Coronary artery (tissue), 2 donors: Measurements from ENCODE around the gene ASB13.

Source experiments
- DNase-seq: peaks from one replicate; pipeline ENCODE4 v3.0.0-alpha.2; 2017; ENCODE audit warnings: low spot score
- H3K27ac ChIP-seq, 2 donors: fragments of 200-600 bp; sonication (generic); one replicate each; pipeline ENCODE4 v1.5.1; 2016 to 2019
- H3K4me3 ChIP-seq: fragments of 200-600 bp; sonication (generic); 2 replicates; pipeline ENCODE4 v1.5.1; 2016; ENCODE audit warnings: mild to moderate bottlenecking, moderate library complexity
- CTCF ChIP-seq: fragments of 200-600 bp; sonication (generic); IDR thresholded peaks from one replicate; pipeline ENCODE4 v1.5.1; 2019; ENCODE audit warnings: antibody characterized with exemption

Gene ASB13

GRCh38 chr10:5600908-5601307 lies 65.5 kb downstream of the ASB13 start:
- Histone ChIP-seq H3K27ac (peak overlapping the region; percentile 76 to 84), H3K4me3 (no peak overlapping the region)
- no peak for DNase-seq
- TF ChIP-seq CTCF: no peak

GRCh38 chr10:5599613-5600520 lies 66.5 kb downstream of the ASB13 start:
- no peak overlapping the region for H3K4me3 ChIP-seq
- peak overlapping the region; percentile 76 to 84 for H3K27ac ChIP-seq
- no peak for DNase-seq
- no peak for TF ChIP-seq CTCF

GRCh38 chr10:5598085-5598690 lies 68.2 kb downstream of the ASB13 start:
- H3K27ac ChIP-seq: peak overlapping the region in 1 of 2 donors; percentile 46
- TF ChIP-seq CTCF: no peak
- no peak overlapping the region for H3K4me3 ChIP-seq
- no peak for DNase-seq

- peak overlapping the region in 1 of 2 donors; percentile 10 for H3K27ac ChIP-seq
- H3K4me3 ChIP-seq: no peak overlapping the region
- no peak for DNase-seq
- TF ChIP-seq CTCF: no peak
These were observed 69.6 kb downstream of the ASB13 start for GRCh38 chr10:5596611-5597341.

GRCh38 chr10:5595994-5596471 lies 70.4 kb downstream of the ASB13 start:
- Histone ChIP-seq H3K4me3 (no peak overlapping the region), H3K27ac (peak overlapping the region in 1 of 2 donors; percentile 10)
- no peak for DNase-seq
- TF ChIP-seq CTCF: no peak

GRCh38 chr10:5595591-5595990 lies 70.8 kb downstream of the ASB13 start:
- DNase-seq: no peak
- Histone ChIP-seq H3K4me3 (no peak overlapping the region), H3K27ac (no peak overlapping the region)
- no peak for TF ChIP-seq CTCF
